Activated gamma-delta T cell treated with anti-CD3 and anti-CD28 coated beads, Interleukin-2, amount 50 U/mL, for 16 hours (primary cell): Measurements from ENCODE around the gene PODXL.
A peak's percentile ranks its signal among the peaks of the same experiment; 100 is the strongest.
"Not testable (repeated sequence)": the region's sequence is repeated elsewhere in the genome, so short reads cannot be mapped to it uniquely, and the experiment has no call there.

Experiments
- DNase-seq: peaks from one replicate; pipeline ENCODE4 v3.0.0-alpha.2; 2020; ENCODE audit warnings: low read depth

Gene PODXL

DNA sequence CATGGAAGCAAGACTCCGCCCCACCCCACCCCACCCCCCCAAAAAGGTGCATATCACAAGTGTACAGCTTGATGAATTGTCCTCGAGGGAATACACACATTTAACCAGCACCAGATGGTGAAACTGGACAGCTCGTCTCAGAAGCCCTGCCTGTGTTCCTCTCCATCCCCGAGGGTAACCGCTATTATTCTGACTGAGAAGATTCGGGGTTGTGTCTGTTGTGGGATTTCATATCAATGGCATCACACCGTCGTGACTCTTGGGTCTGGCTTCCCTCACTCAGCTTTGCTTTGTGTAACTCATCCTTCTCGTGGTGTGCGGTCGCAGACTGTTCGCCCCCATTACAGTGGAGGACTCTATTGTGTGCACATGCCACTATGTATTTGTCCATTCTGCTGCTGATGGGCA, 18.9 kb downstream of the PODXL start:
- DNase-seq: no peak

- no peak for DNase-seq
Measured at GRCh38 chr7:131536361-131536849, 20.0 kb downstream of the PODXL start.

GRCh38 chr7:131533566-131534561, 22.6 kb downstream of the PODXL start:
- DNase-seq: no peak

DNA sequence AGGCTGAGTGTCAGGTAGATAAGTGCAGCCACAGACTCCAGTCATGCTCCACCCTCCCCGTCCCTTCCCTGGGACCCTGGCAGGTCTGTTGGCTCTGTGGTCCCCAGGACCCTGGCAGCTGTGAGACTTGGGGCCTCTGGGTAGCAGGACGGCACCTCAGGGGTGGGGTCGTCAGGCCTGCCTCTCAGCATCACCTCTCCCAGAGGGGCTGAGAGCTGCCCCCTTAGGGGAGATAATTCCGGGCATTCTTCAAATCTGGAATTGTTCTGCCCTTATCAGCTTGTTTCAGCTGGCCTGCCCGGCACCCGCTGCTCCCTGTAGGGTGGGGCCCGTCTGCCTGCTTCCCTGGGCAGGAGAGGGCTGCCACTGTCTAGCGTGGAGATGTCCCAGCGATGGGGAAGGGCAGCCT, 23.3 kb downstream of the PODXL start:
- DNase-seq: no peak

DNA sequence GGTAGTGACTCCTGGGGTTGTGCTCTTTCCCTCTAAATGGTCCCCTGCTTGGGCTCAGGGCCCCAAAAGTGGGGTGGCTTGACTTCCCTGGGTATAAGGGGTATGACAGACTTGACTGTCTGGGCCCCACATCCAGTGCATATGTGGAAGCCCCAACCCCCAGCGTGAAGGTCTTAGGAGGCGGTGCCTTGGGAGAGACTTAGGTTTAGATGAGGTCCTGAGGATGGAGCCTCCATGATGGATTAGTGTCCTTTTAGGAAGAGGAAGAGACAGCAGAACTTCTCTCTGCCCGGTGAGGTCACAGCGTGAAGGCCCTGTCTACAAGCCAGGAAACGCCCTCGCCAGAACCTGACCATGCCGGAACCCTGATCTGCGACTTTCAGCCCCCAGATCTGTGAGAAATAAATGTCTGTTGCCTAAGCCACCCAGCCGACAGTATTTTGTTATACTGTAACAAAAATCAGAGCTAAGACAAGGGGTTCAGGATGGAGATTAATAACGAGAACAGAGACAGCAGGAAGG, 23.8 kb downstream of the PODXL start:
- DNase-seq: no peak

DNA sequence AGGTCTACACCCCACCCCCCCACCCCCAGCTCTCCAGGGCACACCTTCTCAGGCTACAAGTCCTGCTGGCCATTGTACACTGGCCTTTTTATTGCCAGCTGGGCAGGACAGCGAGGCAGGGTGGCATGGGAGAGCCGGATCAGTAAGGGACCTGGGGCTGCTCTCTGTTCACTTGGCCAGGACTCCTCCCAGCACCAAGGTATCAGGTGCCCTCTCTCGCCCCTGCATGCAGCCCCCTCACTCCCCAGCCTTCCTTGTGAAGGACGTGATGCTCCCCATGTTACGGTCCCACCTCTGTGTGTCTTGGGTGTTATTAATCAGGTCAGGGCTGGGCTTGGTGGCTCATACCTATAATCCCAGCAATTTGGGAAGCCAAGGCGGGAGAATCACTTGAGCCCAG, 26.3 kb downstream of the PODXL start:
- DNase-seq: no peak

DNA sequence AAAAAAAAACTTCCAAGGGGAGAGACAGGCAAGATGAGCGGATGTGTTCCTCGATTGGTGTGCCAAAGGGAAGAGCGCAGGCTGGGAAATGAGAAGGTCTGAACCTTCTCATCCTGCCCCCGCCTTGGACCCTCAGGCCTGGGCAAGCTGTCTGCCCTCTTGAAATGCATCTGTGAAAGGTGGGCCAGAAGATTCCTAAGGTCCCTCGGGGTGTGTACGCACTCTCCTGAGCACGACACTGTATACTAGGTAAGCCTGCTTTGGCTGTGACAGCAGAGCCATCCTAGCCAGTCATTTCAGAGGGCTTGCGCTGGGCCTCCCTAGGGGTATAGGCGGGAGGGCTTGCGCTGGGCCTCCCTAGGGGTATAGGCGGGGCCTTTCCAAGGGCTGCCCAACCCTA, 26.8 kb downstream of the PODXL start:
- DNase-seq: no peak

GRCh38 chr7:131529179-131529578, 27.2 kb downstream of the PODXL start:
- DNase-seq: no peak

DNA sequence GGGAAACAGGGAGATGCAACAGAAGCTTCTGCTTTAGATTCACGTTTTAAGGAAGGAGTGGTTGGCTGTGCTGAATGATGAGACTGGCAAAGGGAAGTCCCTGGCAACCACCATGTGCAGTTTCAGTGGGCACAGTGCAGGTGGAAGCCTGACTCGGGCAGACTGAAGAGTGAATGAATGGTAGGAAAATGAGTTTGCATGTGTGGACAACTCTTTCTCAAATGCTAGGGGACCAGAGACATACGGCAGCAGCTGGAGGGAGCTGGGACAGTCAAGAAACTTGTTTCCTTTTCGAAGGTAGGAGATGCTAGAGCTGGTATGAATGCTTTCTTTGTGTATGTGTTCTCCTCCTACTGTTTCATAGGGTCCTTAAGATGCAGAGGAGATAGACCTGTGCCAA, 29.0 kb downstream of the PODXL start:
- DNase-seq: no peak

DNA sequence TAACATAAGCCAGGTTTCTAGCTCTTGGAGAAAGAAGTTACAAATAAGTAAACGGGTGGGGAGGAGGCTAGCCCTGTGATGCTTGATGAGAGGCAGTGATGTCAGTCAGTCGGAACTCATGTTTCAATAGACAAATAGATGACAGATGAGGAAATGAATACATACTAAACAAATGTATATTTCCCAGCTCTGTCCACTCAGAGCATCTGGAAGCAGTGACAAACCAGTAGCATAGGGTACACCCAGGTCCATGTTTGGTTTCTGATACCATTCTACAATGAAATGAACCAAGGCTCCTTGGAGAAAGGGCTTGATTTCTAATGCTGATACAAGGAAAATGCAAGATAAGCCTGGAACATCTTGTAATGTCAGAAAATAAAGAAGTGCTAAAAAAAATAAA, 30.6 kb downstream of the PODXL start:
- no peak for DNase-seq

GRCh38 chr7:131524703-131525102, 31.7 kb downstream of the PODXL start:
- no peak for DNase-seq

DNA sequence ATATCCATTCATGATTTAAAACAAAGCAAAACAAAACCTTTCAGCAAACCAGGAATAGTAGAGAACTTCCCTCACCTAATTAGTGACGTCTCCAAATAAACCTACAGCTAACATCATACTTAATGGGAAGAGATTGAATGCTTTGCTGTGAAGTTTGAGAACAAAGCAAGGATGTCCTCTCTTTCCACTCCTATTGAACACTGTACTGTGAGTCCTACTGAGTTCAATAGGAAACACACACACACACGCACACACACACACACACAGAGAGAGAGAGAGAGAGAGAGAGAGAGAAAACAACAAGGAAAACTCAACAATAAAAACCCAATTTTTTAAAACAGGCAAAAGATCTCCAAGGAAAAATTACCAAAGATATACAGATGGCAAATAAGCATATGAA, 32.3 kb downstream of the PODXL start:
- DNase-seq: no peak

- DNase-seq: no peak
Measured at GRCh38 chr7:131522325-131522930, 34.0 kb downstream of the PODXL start.

- no peak for DNase-seq
Measured at GRCh38 chr7:131521651-131522163, 34.7 kb downstream of the PODXL start.

DNA sequence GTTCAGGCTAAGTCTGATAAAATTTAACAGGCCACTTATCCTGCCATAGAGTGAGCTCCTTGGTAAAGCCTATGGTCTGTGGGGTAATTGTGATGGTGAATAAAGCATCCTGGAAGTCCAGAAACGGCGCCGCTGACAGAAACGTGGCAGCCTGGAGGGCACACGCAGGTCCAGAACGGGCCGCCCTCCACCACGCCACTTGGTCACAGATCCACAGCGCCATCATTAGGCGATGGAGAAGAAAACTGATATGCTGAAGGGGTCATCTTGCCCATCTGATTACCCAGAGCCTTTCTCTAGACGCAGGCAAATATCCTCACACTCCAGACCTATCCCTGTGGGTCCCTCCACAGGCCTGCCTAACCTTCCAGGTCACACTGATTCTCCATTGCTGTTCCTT, 37.8 kb downstream of the PODXL start:
- no peak for DNase-seq

DNA sequence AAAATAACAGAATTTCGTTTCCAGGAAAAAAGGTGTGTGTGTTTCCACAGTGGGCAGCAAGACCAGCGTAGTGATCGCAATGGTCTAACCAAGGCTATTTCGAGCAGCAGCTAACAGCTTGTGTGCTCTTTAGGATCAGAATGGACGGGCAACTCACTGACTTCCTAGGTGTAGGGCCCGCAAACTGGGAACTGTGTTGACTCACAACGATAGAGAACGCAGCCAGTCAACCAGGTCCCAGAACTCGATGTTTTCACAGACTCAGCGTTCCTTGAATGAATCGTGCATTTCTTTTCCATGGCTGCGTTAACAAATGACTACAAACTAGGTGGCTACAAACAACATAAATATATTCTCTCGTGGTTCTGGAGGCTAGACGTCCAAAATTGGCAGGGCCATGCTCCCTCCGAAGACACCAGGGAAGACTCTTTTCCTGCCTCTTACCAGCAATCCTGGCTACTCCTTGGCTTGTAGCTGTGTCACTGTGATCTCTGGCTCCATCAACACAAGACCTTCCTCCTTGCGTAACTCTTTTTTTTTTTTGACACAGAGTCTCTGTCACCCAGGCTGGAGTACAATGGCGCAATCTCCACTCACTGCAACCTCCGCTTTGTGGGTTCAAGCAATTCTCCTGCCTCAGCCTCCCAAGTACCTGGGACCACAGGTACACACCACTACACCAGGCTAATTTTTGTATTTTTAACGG, 39.1 kb downstream of the PODXL start:
- no peak for DNase-seq

GRCh38 chr7:131515471-131515870, 41.0 kb downstream of the PODXL start:
- not testable (repeated sequence) for DNase-seq

GRCh38 chr7:131513245-131514061, 43.0 kb downstream of the PODXL start:
- peak; percentile 59 for DNase-seq

DNA sequence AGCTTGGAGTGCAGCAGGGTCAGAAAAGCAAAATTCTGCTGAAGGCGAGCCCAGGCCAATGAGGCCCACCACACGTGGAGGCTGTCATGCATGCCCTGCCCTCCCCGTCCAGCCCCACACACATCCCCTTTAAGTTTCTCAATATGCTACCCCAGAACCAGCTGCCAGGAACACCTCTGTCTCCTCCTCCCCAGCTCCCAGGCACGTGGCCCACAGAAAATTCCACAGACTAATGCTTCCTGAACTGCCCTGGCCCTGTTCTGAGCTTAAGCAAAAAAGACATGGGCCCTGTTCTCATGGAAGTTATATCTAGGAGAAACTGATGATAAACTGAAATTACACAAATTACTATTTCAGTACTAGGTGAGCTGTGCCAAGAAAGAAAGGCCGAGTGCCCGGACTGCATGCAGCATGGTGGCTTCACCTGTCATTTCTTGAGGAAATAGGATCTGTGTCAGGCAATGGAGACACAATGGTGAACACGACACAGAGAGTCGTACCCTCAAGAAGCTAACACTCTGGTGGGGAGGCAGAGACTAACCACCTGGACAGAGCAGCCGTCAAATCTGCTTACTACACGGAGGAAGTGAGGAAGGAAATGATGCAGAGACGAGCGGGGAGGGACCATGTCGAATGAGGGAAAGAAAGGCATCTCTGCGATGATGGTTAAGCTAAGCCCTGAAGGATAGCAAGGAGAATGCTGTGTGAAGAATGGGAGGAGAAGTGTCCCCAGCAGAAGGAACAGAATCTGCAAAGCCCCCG, 44.5 kb downstream of the PODXL start:
- DNase-seq: no peak

DNA sequence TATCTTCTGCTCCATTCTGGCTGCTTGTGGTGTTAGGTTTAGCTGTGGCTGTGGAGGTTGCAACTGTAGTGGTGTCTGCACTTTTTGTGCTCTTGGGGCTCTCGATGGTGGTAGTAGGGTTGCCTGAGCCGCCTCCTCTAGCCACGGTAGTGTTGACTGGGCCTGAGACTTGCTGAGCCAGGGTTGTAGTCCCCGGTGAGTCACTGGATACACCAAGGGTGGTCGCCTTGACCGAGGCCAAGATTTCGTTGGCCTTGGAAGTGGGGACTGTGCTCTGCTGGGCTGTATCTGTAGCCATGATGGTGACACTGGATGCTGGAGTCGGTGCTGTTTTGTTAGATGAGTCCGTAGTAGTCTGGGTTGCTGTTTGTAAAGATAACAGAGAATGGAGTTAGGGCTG, 45.4 kb downstream of the PODXL start:
- DNase-seq: no peak

GRCh38 chr7:131509781-131510180, 46.6 kb downstream of the PODXL start:
- no peak for DNase-seq
